Tibial nerve (tissue), 4 donors: ENCODE data around the gene SLC1A7.

ENCODE experiments used
- CTCF ChIP-seq, 5 experiments: fragments of 200-600 bp in 3 of 5; fragments of 450-650 bp in 2 of 5; sonication (generic) in 3 of 5; IDR thresholded peaks; one replicate each; pipeline ENCODE4 v1.5.1; 2016 to 2019; ENCODE audit warnings: antibody characterized with exemption in 5 of 5, mild to moderate bottlenecking in 3 of 5, moderate library complexity in 2 of 5
- EP300 ChIP-seq, 2 donors: sonication (generic); formaldehyde crosslinking; IDR thresholded peaks; one replicate each; pipeline ENCODE4 v1.6.1; 2017; ENCODE audit warnings: antibody characterized with exemption in 2 of 2, mild to moderate bottlenecking in 1 of 2
- POLR2A ChIP-seq, 2 donors: fragments of 450-650 bp; IDR thresholded peaks; one replicate each; pipeline ENCODE4 v1.6.1; 2017; ENCODE audit warnings: antibody characterized with exemption in 2 of 2, mild to moderate bottlenecking in 2 of 2, moderate library complexity in 2 of 2

- TF ChIP-seq CTCF (IDR thresholded peaks at IDR 0.05) (no peak), POLR2A (IDR thresholded peaks at IDR 0.05) (no peak), EP300 (IDR thresholded peaks at IDR 0.05) (no peak)
Observed at GRCh38 chr1:53122961-53123413, 19.5 kb downstream of the SLC1A7 start.
